ENCODE data around the gene GRK7. TPM values are rescaled to one million over a fixed set of nuclear protein-coding genes. Genes with fewer than 3 reads are reported as not detected.

GRK7 gene
- total and polyA plus RNA-seq, 2 of the 13 experiments (the other 11 are each of a cell fraction or from before 2014, with no cell fraction given), result not detected

DNA sequence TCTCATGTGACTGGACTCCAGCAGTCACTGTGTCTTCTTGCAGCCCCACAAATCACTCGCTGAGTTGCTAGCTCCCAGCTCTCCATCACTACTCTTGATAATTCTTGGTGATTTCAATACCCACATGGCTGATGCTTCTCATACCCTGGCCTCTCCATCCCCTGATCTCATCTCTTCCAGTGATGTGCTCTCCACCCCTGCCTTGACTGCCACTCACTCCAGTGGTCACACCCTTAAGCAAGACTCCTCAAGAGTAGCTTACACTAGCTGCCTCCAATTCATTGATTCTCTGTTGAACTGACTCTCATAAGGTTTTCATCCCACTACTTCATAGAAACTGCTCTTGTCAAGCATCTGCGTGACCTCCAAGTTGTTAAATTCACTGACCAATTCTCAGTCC, 837 bp downstream of the GRK7 start:
- DNase-seq (ENCODE audit: low spot score) (no peak), FAIRE-seq (no peak), ATAC-seq (no peak; the same call in 2 of the 3 replicates)
- no peaks in the 10 kb centered on the region for H3K9me3 ChIP-seq (ENCODE audit: low read length)
- no peaks in the 10 kb centered on the region for H4K20me1 ChIP-seq (ENCODE audit: insufficient read depth, low read length)
- in situ Hi-C loops (cut with HindIII; ENCODE audit: extremely low pct_ligation_motif_present, low pct_unique_long_range_greater_than_20kb) (no loop called here), intact Hi-C loops (cut with micrococcal nuclease; ENCODE audit: unreplicated experiment) (no loop called here)
- peaks cover 10% of the 10 kb centered on the region; the same call in 1 of the 2 replicates for H3K4me1 ChIP-seq (ENCODE audit: insufficient read depth, low read length)
- H3K4me3 ChIP-seq (replicated peaks in 1 of 3; ENCODE audit: insufficient read depth in 1 of 3, low read depth in 2 of 3, low read length in 3 of 3), result no peak overlapping the region
- H3K9ac ChIP-seq (ENCODE audit: insufficient read depth, low read depth, low read length), result no peak overlapping the region
- H3K79me2 ChIP-seq (ENCODE audit: insufficient read depth, low read length), result no peaks in the 10 kb centered on the region
- ChIA-PET POLR2A (no interaction called here), CTCF (ENCODE audit: low intra/inter-chr PET ratio, low total read pairs) (no interaction called here)
- H3K27ac ChIP-seq (ENCODE audit: extremely low read length, insufficient read depth, low read length), result no peak overlapping the region
- H3K36me3 ChIP-seq (replicated peaks in 1 of 2; ENCODE audit: control insufficient read depth in 1 of 2, insufficient read depth in 2 of 2, low read length in 2 of 2), result no peaks in the 10 kb centered on the region
- no TSS peak for BruUV-seq (replicated peaks)
- H3K4me2 ChIP-seq (ENCODE audit: low read depth, low read length), result no peak overlapping the region
- H2AFZ ChIP-seq (ENCODE audit: low read length), result no peak overlapping the region
- H3K27me3 ChIP-seq (ENCODE audit: control insufficient read depth in 1 of 2, insufficient read depth in 2 of 2, low read length in 2 of 2), result peaks cover 0 to 10% of the 10 kb centered on the region in 2 experiments; a peak in 2 of 5 replicates
- WGBS (ENCODE audit: low lambda C conversion rate), result 66% methylated on average over 2 of the region's 2 CpGs
- TF ChIP-seq, protein P1, sequence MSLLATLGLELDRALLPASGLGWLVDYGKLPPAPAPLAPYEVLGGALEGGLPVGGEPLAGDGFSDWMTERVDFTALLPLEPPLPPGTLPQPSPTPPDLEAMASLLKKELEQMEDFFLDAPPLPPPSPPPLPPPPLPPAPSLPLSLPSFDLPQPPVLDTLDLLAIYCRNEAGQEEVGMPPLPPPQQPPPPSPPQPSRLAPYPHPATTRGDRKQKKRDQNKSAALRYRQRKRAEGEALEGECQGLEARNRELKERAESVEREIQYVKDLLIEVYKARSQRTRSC (CRISPR knock-in tag; IDR thresholded peaks at IDR 0.05; ENCODE audit: low read depth), result no peak
- TF ChIP-seq ZNF816 (CRISPR knock-in tag; IDR thresholded peaks at IDR 0.05; ENCODE audit: borderline replicate concordance), result no peak
- TF ChIP-seq, protein P2, sequence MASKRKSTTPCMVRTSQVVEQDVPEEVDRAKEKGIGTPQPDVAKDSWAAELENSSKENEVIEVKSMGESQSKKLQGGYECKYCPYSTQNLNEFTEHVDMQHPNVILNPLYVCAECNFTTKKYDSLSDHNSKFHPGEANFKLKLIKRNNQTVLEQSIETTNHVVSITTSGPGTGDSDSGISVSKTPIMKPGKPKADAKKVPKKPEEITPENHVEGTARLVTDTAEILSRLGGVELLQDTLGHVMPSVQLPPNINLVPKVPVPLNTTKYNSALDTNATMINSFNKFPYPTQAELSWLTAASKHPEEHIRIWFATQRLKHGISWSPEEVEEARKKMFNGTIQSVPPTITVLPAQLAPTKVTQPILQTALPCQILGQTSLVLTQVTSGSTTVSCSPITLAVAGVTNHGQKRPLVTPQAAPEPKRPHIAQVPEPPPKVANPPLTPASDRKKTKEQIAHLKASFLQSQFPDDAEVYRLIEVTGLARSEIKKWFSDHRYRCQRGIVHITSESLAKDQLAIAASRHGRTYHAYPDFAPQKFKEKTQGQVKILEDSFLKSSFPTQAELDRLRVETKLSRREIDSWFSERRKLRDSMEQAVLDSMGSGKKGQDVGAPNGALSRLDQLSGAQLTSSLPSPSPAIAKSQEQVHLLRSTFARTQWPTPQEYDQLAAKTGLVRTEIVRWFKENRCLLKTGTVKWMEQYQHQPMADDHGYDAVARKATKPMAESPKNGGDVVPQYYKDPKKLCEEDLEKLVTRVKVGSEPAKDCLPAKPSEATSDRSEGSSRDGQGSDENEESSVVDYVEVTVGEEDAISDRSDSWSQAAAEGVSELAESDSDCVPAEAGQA (IDR thresholded peaks at IDR 0.05; ENCODE audit: low read depth), result no peak
- TF ChIP-seq, protein P2 (CRISPR knock-in tag; IDR thresholded peaks at IDR 0.05; ENCODE audit: borderline replicate concordance), result no peak
- no peak for TF ChIP-seq SALL2 (CRISPR knock-in tag; IDR thresholded peaks at IDR 0.05)
- TF ChIP-seq, protein P3, sequence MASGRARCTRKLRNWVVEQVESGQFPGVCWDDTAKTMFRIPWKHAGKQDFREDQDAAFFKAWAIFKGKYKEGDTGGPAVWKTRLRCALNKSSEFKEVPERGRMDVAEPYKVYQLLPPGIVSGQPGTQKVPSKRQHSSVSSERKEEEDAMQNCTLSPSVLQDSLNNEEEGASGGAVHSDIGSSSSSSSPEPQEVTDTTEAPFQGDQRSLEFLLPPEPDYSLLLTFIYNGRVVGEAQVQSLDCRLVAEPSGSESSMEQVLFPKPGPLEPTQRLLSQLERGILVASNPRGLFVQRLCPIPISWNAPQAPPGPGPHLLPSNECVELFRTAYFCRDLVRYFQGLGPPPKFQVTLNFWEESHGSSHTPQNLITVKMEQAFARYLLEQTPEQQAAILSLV (CRISPR knock-in tag; IDR thresholded peaks at IDR 0.05; ENCODE audit: borderline replicate concordance), result no peak
- TF ChIP-seq, protein P4, sequence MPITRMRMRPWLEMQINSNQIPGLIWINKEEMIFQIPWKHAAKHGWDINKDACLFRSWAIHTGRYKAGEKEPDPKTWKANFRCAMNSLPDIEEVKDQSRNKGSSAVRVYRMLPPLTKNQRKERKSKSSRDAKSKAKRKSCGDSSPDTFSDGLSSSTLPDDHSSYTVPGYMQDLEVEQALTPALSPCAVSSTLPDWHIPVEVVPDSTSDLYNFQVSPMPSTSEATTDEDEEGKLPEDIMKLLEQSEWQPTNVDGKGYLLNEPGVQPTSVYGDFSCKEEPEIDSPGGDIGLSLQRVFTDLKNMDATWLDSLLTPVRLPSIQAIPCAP (CRISPR knock-in tag; IDR thresholded peaks at IDR 0.05; ENCODE audit: low read depth), result no peak
- TF ChIP-seq, protein P5, sequence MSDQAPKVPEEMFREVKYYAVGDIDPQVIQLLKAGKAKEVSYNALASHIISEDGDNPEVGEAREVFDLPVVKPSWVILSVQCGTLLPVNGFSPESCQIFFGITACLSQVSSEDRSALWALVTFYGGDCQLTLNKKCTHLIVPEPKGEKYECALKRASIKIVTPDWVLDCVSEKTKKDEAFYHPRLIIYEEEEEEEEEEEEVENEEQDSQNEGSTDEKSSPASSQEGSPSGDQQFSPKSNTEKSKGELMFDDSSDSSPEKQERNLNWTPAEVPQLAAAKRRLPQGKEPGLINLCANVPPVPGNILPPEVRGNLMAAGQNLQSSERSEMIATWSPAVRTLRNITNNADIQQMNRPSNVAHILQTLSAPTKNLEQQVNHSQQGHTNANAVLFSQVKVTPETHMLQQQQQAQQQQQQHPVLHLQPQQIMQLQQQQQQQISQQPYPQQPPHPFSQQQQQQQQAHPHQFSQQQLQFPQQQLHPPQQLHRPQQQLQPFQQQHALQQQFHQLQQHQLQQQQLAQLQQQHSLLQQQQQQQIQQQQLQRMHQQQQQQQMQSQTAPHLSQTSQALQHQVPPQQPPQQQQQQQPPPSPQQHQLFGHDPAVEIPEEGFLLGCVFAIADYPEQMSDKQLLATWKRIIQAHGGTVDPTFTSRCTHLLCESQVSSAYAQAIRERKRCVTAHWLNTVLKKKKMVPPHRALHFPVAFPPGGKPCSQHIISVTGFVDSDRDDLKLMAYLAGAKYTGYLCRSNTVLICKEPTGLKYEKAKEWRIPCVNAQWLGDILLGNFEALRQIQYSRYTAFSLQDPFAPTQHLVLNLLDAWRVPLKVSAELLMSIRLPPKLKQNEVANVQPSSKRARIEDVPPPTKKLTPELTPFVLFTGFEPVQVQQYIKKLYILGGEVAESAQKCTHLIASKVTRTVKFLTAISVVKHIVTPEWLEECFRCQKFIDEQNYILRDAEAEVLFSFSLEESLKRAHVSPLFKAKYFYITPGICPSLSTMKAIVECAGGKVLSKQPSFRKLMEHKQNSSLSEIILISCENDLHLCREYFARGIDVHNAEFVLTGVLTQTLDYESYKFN (CRISPR knock-in tag; conservative IDR thresholded peaks at IDR 0.05), result no peak
- TF ChIP-seq, protein P6, sequence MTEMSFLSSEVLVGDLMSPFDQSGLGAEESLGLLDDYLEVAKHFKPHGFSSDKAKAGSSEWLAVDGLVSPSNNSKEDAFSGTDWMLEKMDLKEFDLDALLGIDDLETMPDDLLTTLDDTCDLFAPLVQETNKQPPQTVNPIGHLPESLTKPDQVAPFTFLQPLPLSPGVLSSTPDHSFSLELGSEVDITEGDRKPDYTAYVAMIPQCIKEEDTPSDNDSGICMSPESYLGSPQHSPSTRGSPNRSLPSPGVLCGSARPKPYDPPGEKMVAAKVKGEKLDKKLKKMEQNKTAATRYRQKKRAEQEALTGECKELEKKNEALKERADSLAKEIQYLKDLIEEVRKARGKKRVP (CRISPR knock-in tag; IDR thresholded peaks at IDR 0.05), result no peak
- no peak for TF ChIP-seq JDP2 (CRISPR knock-in tag; IDR thresholded peaks at IDR 0.05; ENCODE audit: borderline replicate concordance)
